ENCODE measurements around the gene TMEM132E.

The TMEM132E gene

GRCh38 chr17:34580685-34581445 is 1.5 kb downstream of the TMEM132E start:
- H3K27ac ChIP-seq, result no peak overlapping the region
- no peak for TF ChIP-seq ZFX (IDR thresholded peaks at IDR 0.05; ENCODE audit: borderline replicate concordance)
- TF ChIP-seq, protein P1, sequence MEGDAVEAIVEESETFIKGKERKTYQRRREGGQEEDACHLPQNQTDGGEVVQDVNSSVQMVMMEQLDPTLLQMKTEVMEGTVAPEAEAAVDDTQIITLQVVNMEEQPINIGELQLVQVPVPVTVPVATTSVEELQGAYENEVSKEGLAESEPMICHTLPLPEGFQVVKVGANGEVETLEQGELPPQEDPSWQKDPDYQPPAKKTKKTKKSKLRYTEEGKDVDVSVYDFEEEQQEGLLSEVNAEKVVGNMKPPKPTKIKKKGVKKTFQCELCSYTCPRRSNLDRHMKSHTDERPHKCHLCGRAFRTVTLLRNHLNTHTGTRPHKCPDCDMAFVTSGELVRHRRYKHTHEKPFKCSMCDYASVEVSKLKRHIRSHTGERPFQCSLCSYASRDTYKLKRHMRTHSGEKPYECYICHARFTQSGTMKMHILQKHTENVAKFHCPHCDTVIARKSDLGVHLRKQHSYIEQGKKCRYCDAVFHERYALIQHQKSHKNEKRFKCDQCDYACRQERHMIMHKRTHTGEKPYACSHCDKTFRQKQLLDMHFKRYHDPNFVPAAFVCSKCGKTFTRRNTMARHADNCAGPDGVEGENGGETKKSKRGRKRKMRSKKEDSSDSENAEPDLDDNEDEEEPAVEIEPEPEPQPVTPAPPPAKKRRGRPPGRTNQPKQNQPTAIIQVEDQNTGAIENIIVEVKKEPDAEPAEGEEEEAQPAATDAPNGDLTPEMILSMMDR (IDR thresholded peaks at IDR 0.05), result peak; percentile 23; the same call in 1 of the 2 replicates

DNA sequence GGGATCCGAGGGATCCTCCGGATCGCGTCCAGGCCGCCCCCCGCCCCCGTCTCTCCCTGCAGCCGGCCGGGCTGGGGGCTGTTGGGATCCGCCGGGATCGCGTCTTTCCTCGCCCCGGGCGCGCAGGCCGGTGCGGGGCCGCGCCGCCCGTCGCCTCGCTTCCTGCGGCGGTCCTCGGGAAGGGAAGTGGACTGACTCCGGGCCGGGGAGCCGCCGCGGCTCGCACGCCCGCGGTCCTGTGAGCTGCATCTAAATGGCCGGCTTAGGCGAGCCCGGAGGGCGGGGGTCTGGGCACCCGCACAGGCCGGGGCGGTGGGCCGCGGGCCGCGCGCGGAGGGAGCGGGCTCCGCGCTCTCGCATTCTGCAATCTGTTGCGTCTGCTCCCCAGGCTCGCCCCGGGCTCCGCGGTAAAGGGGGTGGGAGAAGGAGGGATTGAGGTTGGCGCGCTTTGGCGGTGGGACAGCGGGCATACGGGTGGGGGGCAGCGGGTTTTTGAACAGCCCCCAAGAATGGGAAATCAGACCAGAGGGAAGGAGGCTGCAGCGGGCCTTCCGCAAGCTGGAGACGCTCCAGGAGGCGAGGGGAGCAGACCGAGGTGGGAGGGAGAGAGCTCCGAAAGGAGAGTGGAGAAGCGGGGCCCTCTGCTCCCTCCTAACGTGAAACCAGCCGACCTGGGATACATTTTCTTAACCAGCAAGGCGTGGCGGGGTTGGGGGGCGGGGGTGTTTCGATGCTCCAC is 2.2 kb downstream of the TMEM132E start:
- no peak overlapping the region for H3K27ac ChIP-seq
- TF ChIP-seq ZFX (IDR thresholded peaks at IDR 0.05; ENCODE audit: borderline replicate concordance), result no peak
- TF ChIP-seq, protein P1 (IDR thresholded peaks at IDR 0.05), result no peak

- no peak overlapping the region for H3K27ac ChIP-seq
- TF ChIP-seq ZFX (IDR thresholded peaks at IDR 0.05; ENCODE audit: borderline replicate concordance), result no peak
- TF ChIP-seq, protein P1 (IDR thresholded peaks at IDR 0.05), result no peak
These were observed 3.0 kb downstream of the TMEM132E start for GRCh38 chr17:34582185-34582900.

- TF ChIP-seq ZFX (IDR thresholded peaks at IDR 0.05; ENCODE audit: borderline replicate concordance), result no peak
- TF ChIP-seq, protein P1 (IDR thresholded peaks at IDR 0.05), result no peak
- no peak overlapping the region for H3K27ac ChIP-seq
These were observed 3.5 kb downstream of the TMEM132E start for GRCh38 chr17:34582901-34583245.

DNA sequence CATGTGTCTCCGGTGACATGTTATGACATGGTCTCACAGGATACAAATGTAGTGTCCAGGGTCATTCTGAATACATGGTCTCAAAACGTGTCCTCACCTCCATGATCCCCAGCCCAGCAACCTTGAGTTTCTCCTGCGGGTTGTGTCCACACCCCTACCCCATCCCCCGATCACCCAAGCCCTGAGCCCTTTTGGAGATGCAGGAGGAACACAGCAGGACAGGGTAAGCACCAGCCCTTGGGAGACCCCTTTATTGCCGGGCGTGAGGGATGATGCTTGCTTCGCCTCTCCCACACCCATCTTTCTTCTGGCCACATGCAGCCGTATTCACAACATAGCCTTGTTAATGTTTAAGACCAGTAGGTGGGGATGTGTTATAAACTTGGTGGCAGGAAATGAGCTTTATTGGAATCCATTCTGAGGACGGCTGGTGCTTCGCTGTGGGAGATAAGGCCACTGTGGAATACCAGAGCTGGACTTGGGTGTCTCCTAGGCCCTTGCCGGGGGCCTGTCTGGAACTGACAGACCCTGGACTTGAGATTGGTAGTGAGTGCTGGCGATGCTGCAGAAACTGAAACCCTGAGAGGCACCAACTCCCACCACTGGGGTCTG is 5.5 kb downstream of the TMEM132E start:
- no peak overlapping the region for H3K27ac ChIP-seq
- TF ChIP-seq, protein P1 (IDR thresholded peaks at IDR 0.05), result peak; percentile 21; the same call in 1 of the 2 replicates
- no peak for TF ChIP-seq ZFX (IDR thresholded peaks at IDR 0.05; ENCODE audit: borderline replicate concordance)

- no peak overlapping the region for H3K27ac ChIP-seq
- TF ChIP-seq ZFX (IDR thresholded peaks at IDR 0.05; ENCODE audit: borderline replicate concordance), result no peak
These were observed 7.0 kb downstream of the TMEM132E start for GRCh38 chr17:34586346-34586846.

DNA sequence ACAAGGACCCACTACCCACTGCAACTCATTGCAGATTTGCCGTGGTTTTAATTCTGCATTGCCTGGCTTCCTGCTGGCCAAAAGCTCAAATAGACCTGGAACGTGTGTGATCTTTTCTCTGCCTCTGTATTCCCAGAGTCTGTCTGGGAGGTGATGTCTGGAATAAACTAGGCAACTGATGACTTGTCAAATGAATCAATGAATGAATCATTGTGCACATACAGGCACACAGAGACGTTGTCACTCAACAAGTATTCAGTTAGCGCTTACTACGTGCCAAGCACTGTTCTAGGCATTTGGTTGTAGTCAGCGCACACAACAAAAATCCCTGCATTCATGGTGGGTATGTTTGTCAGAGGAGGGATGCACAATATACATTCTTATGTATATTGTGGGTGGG is 8.9 kb downstream of the TMEM132E start:
- no peak overlapping the region for H3K27ac ChIP-seq
- TF ChIP-seq, protein P1 (IDR thresholded peaks at IDR 0.05), result no peak
- TF ChIP-seq ZFX (IDR thresholded peaks at IDR 0.05; ENCODE audit: borderline replicate concordance), result no peak

All from 22Rv1 (cell line).